ENCODE measurements around the gene SLC6A3. TPM values are rescaled to one million over a fixed set of nuclear protein-coding genes. Genes with fewer than 3 reads are reported as not detected.

SLC6A3 gene
- total RNA-seq, 1 donor from 2014 or later: 0.10 TPM

DNA sequence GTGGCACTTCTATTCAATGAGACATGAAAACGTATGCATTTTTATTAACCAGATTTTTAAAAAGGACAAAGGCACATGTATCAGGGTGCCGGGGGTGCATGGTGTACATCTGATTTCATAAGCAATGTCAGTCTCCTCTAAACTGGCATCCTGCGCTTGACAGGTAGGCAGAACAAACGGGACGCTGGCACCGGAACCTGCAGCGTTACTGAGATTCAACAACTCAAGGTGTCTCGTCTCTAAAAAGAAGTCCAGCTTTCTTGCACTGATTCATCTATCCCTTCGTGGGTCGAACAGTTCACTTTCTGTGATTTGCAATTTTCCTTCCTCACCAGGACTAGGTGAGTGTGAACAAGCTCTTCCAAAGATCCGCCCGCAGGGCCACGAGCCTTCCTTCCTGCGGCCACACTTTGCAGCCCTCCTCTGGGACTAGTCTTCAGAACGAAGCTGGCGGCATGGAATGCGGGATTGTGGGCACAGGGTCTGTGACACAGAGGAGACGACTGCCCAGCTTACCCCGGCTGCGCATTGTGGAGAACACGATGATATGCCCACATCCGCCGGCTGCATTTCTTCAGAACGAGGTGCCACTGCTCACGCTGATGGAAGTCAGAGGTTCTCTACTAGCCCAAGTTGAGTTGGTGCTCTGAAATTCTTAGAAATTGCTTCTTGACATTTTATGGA, 7.2 kb downstream of the SLC6A3 start:
- peaks cover 6% of the 10 kb centered on the region for H3K4me1 Mint-ChIP-seq (ENCODE audit: unreplicated experiment)
- no peak overlapping the region for H3K4me3 Mint-ChIP-seq (ENCODE audit: unreplicated experiment)
- peaks cover 11% of the 10 kb centered on the region for H3K27me3 Mint-ChIP-seq (ENCODE audit: unreplicated experiment)
- H3K9me3 Mint-ChIP-seq (ENCODE audit: unreplicated experiment): peaks cover 3% of the 10 kb centered on the region
- peaks cover 22% of the 10 kb centered on the region for H3K36me3 Mint-ChIP-seq (ENCODE audit: low read depth, unreplicated experiment)
- DNase-seq (ENCODE audit: low spot score): no peak
- no peak for TF ChIP-seq CTCF (IDR thresholded peaks at IDR 0.05; ENCODE audit: unreplicated experiment)
- H3K27ac Mint-ChIP-seq (ENCODE audit: unreplicated experiment): no peak overlapping the region

DNA sequence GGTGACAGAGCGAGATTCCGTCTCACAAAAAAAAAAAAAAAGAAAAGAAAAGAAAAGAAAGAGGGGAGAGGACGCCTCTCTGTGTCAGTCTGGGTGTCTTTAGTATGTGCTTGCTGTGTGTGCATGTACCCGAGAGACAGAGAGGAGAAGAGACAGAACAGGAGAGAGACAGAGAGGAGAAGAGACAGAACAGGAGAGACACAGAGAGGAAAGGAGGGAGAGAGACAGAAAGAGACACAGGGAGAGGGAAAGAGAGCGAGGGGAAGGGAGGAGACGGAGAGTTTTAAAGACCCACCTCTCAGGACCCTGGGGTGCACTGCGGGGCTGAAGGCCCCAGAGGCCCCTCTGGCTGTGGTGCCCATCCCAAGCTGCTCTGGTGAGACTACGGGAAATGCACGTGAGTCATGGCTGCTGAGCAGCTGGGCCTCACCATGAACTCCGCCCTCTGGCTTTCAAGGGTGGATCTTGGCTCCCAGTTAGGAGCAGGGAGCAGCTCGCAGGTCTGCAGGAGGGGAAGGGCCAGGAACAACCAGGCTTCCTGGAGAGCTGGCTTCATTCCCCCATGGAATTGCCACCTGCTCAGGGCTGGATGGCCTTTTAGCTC, 7.9 kb downstream of the SLC6A3 start:
- peaks cover 3% of the 10 kb centered on the region for H3K9me3 Mint-ChIP-seq (ENCODE audit: unreplicated experiment)
- no peak overlapping the region for H3K27ac Mint-ChIP-seq (ENCODE audit: unreplicated experiment)
- peaks cover 22% of the 10 kb centered on the region for H3K36me3 Mint-ChIP-seq (ENCODE audit: low read depth, unreplicated experiment)
- no peak for DNase-seq (ENCODE audit: low spot score)
- peaks cover 6% of the 10 kb centered on the region for H3K4me1 Mint-ChIP-seq (ENCODE audit: unreplicated experiment)
- H3K4me3 Mint-ChIP-seq (ENCODE audit: unreplicated experiment): no peak overlapping the region
- no peak for TF ChIP-seq CTCF (IDR thresholded peaks at IDR 0.05; ENCODE audit: unreplicated experiment)
- peaks cover 14% of the 10 kb centered on the region for H3K27me3 Mint-ChIP-seq (ENCODE audit: unreplicated experiment)

DNA sequence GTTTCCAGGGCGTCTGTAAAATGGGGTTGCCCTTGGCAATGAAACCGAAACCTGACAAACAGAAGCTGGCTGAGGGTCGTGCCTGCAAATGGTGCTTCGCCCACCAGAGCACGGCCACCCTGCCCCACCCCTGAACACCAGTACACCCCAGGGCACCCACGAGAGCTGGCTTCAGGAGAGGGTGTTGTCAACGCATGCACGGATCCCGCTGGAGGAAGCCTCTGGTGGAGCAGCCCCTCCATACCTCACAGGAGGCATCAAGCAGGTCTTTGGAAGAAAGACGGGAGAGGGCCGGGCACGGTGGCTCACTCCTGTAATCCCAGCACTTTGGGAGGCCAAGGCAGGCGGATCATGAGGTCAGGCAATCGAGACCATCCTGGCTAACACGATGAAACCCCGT, 8.6 kb downstream of the SLC6A3 start:
- no peak overlapping the region for H3K4me3 Mint-ChIP-seq (ENCODE audit: unreplicated experiment)
- peaks cover 14% of the 10 kb centered on the region for H3K27me3 Mint-ChIP-seq (ENCODE audit: unreplicated experiment)
- H3K9me3 Mint-ChIP-seq (ENCODE audit: unreplicated experiment): peaks cover 3% of the 10 kb centered on the region
- peaks cover 22% of the 10 kb centered on the region for H3K36me3 Mint-ChIP-seq (ENCODE audit: low read depth, unreplicated experiment)
- no peak overlapping the region for H3K27ac Mint-ChIP-seq (ENCODE audit: unreplicated experiment)
- peaks cover 6% of the 10 kb centered on the region for H3K4me1 Mint-ChIP-seq (ENCODE audit: unreplicated experiment)
- TF ChIP-seq CTCF (IDR thresholded peaks at IDR 0.05; ENCODE audit: unreplicated experiment): no peak
- no peak for DNase-seq (ENCODE audit: low spot score)

GRCh38 chr5:1436036-1436435, 9.2 kb downstream of the SLC6A3 start:
- H3K4me3 Mint-ChIP-seq (ENCODE audit: unreplicated experiment): no peak overlapping the region
- peaks cover 16% of the 10 kb centered on the region for H3K27me3 Mint-ChIP-seq (ENCODE audit: unreplicated experiment)
- no peak for DNase-seq (ENCODE audit: low spot score)
- H3K36me3 Mint-ChIP-seq (ENCODE audit: low read depth, unreplicated experiment): peaks cover 22% of the 10 kb centered on the region
- H3K27ac Mint-ChIP-seq (ENCODE audit: unreplicated experiment): no peak overlapping the region
- peaks cover 6% of the 10 kb centered on the region for H3K4me1 Mint-ChIP-seq (ENCODE audit: unreplicated experiment)
- peaks cover 3% of the 10 kb centered on the region for H3K9me3 Mint-ChIP-seq (ENCODE audit: unreplicated experiment)
- no peak for TF ChIP-seq CTCF (IDR thresholded peaks at IDR 0.05; ENCODE audit: unreplicated experiment)

- no peak overlapping the region for H3K27ac Mint-ChIP-seq (ENCODE audit: unreplicated experiment)
- TF ChIP-seq CTCF (IDR thresholded peaks at IDR 0.05; ENCODE audit: unreplicated experiment): no peak
- peaks cover 18% of the 10 kb centered on the region for H3K36me3 Mint-ChIP-seq (ENCODE audit: low read depth, unreplicated experiment)
- no peak overlapping the region for H3K4me3 Mint-ChIP-seq (ENCODE audit: unreplicated experiment)
- no peak for DNase-seq (ENCODE audit: low spot score)
- H3K4me1 Mint-ChIP-seq (ENCODE audit: unreplicated experiment): peaks cover 6% of the 10 kb centered on the region
- H3K27me3 Mint-ChIP-seq (ENCODE audit: unreplicated experiment): peaks cover 16% of the 10 kb centered on the region
- peaks cover 3% of the 10 kb centered on the region for H3K9me3 Mint-ChIP-seq (ENCODE audit: unreplicated experiment)
Observed at GRCh38 chr5:1435369-1435768, 9.9 kb downstream of the SLC6A3 start.

All from endothelial cell (in vitro differentiated cells).